HPDE6-E6E7 (cell line): ENCODE data around the gene SOBP.

Source experiments
- DNase-seq: peaks from one replicate; pipeline ENCODE4 v3.0.0; 2011; ENCODE audit warnings: missing footprints; ENCODE audit errors: extremely low spot score

SOBP gene

GRCh38 chr6:107523054-107523791, 33.3 kb downstream of the SOBP start:
- DNase-seq, result no peak

GRCh38 chr6:107523794-107524193, 33.9 kb downstream of the SOBP start:
- no peak for DNase-seq

- DNase-seq, result no peak
These were observed 34.7 kb downstream of the SOBP start for GRCh38 chr6:107524626-107525025.

GRCh38 chr6:107531868-107532267, 42.0 kb downstream of the SOBP start:
- no peak for DNase-seq

- no peak for DNase-seq
These were observed 42.8 kb downstream of the SOBP start for GRCh38 chr6:107532706-107533105.

- DNase-seq, result no peak
These were observed 43.6 kb downstream of the SOBP start for GRCh38 chr6:107533415-107534059.

- DNase-seq, result no peak
These were observed 44.7 kb downstream of the SOBP start for GRCh38 chr6:107534571-107535141.

- DNase-seq, result no peak
These were observed 45.7 kb downstream of the SOBP start for GRCh38 chr6:107535626-107536025.

GRCh38 chr6:107536180-107536961, 46.5 kb downstream of the SOBP start:
- no peak for DNase-seq

- DNase-seq, result no peak
These were observed 47.6 kb downstream of the SOBP start for GRCh38 chr6:107537559-107537958.

- DNase-seq, result no peak
These were observed 49.0 kb downstream of the SOBP start for GRCh38 chr6:107538856-107539387.

GRCh38 chr6:107539409-107539808, 49.5 kb downstream of the SOBP start:
- no peak for DNase-seq

GRCh38 chr6:107539849-107540464, 50.0 kb downstream of the SOBP start:
- no peak for DNase-seq

- no peak for DNase-seq
These were observed 50.5 kb downstream of the SOBP start for GRCh38 chr6:107540465-107540857.

GRCh38 chr6:107542192-107542668, 52.3 kb downstream of the SOBP start:
- DNase-seq, result no peak

GRCh38 chr6:107543088-107543487, 53.2 kb downstream of the SOBP start:
- no peak for DNase-seq

GRCh38 chr6:107543567-107543966, 53.6 kb downstream of the SOBP start:
- DNase-seq, result no peak

GRCh38 chr6:107545763-107546162, 55.8 kb downstream of the SOBP start:
- DNase-seq, result no peak

- DNase-seq, result no peak
These were observed 57.0 kb downstream of the SOBP start for GRCh38 chr6:107546691-107547450.

GRCh38 chr6:107547451-107547840, 57.5 kb downstream of the SOBP start:
- DNase-seq, result no peak
